CD4-positive, alpha-beta T cell treated with Interleukin-2 at 100 ng/mL for 4 hours (primary cell): Measurements from ENCODE around the gene STAT3.
A peak's percentile ranks its signal among the peaks of the same experiment; 100 is the strongest.
"Not testable (repeated sequence)": the region's sequence is repeated elsewhere in the genome, so short reads cannot be mapped to it uniquely, and the experiment has no call there.

Experiments used
- DNase-seq: peaks from one replicate; pipeline ENCODE4 v3.0.0-alpha.2; 2020; ENCODE audit warnings: low spot score

The STAT3 gene

GRCh38 chr17:42380935-42381334, 7.3 kb downstream of the STAT3 start:
- DNase-seq: no peak

- peak; percentile 11 for DNase-seq
These were observed 9.2 kb downstream of the STAT3 start for GRCh38 chr17:42378959-42379594.

GRCh38 chr17:42378359-42378958, 9.8 kb downstream of the STAT3 start:
- DNase-seq: no peak

- DNase-seq: no peak
These were observed 14.3 kb downstream of the STAT3 start for GRCh38 chr17:42373896-42374295.

- no peak for DNase-seq
These were observed 16.1 kb downstream of the STAT3 start for GRCh38 chr17:42372142-42372541.

GRCh38 chr17:42368797-42369561, 19.3 kb downstream of the STAT3 start:
- DNase-seq: not testable (repeated sequence)

- not testable (repeated sequence) for DNase-seq
These were observed 19.9 kb downstream of the STAT3 start for GRCh38 chr17:42368310-42368709.

GRCh38 chr17:42366176-42367023, 21.8 kb downstream of the STAT3 start:
- DNase-seq: not testable (repeated sequence)

GRCh38 chr17:42365136-42365535, 23.1 kb downstream of the STAT3 start:
- DNase-seq: peak; percentile 46

GRCh38 chr17:42363767-42364585, 24.3 kb downstream of the STAT3 start:
- no peak for DNase-seq

- DNase-seq: no peak
These were observed 25.0 kb downstream of the STAT3 start for GRCh38 chr17:42363231-42363630.

GRCh38 chr17:42362245-42362961, 25.8 kb downstream of the STAT3 start:
- DNase-seq: no peak

- peak; percentile 74 for DNase-seq
These were observed 26.5 kb downstream of the STAT3 start for GRCh38 chr17:42361781-42362186.

GRCh38 chr17:42360388-42360787, 27.9 kb downstream of the STAT3 start:
- not testable (repeated sequence) for DNase-seq

GRCh38 chr17:42359133-42359532, 29.1 kb downstream of the STAT3 start:
- DNase-seq: no peak

- DNase-seq: no peak
These were observed 29.8 kb downstream of the STAT3 start for GRCh38 chr17:42358434-42358833.

GRCh38 chr17:42354956-42355843, 33.0 kb downstream of the STAT3 start:
- no peak for DNase-seq

- DNase-seq: no peak
These were observed 40.1 kb downstream of the STAT3 start for GRCh38 chr17:42348104-42348503.

- DNase-seq: no peak
These were observed 40.6 kb downstream of the STAT3 start for GRCh38 chr17:42347606-42348005.

- DNase-seq: no peak
These were observed 41.0 kb downstream of the STAT3 start for GRCh38 chr17:42347198-42347597.
